MM.1S (cell line): ENCODE measurements around the gene FARP1.

Source experiments
- DNase-seq: peaks from one replicate; pipeline ENCODE4 v3.0.0-alpha.2; 2015
- H2AFZ ChIP-seq: fragments of 300-600 bp; sonication (generic); 2 replicates; pipeline ENCODE4 v1.6.0; 2016; ENCODE audit warnings: antibody characterized with exemption, low read length
- H3F3A ChIP-seq: fragments of 300-600 bp; sonication (generic); 2 replicates; pipeline ENCODE4 v1.6.1; 2016; ENCODE audit warnings: mild to moderate bottlenecking, antibody characterized with exemption, low read length, moderate library complexity, mixed read lengths; ENCODE audit not compliant: insufficient read depth
- H3K27ac ChIP-seq: fragments of 300-600 bp; sonication (generic); 2 replicates; pipeline ENCODE4 v1.5.1; 2016; ENCODE audit warnings: mild to moderate bottlenecking, low read length
- H3K27me3 ChIP-seq: fragments of 300-600 bp; sonication (generic); replicated peaks from 2 replicates; pipeline ENCODE4 v1.6.0; 2016; ENCODE audit warnings: low read length; ENCODE audit not compliant: insufficient read depth
- H3K36me3 ChIP-seq: fragments of 300-600 bp; sonication (generic); replicated peaks from 2 replicates; pipeline ENCODE4 v1.6.1; 2016; ENCODE audit warnings: mild to moderate bottlenecking, low read length, mixed read lengths; ENCODE audit not compliant: insufficient read depth
- H3K4me1 ChIP-seq: fragments of 300-600 bp; sonication (generic); 2 replicates; pipeline ENCODE4 v1.6.1; 2016; ENCODE audit warnings: low read length, mixed read lengths
- H3K4me2 ChIP-seq: fragments of 300-600 bp; sonication (generic); 2 replicates; pipeline ENCODE4 v1.6.0; 2016; ENCODE audit warnings: low read depth, low read length
- H3K4me3 ChIP-seq: fragments of 300-600 bp; sonication (generic); 2 replicates; pipeline ENCODE4 v1.5.1; 2016; ENCODE audit warnings: low read length, mixed read lengths
- H3K79me2 ChIP-seq: fragments of 300-600 bp; sonication (generic); 2 replicates; pipeline ENCODE4 v1.6.1; 2016; ENCODE audit warnings: mixed run types, low read length, mixed read lengths
- H3K9ac ChIP-seq: fragments of 300-600 bp; sonication (generic); 2 replicates; pipeline ENCODE4 v1.6.1; 2016; ENCODE audit warnings: low read length, mixed read lengths
- H3K9me2 ChIP-seq: fragments of 300-600 bp; sonication (generic); replicated peaks from 2 replicates; pipeline ENCODE4 v1.6.1; 2016; ENCODE audit warnings: mild to moderate bottlenecking, low read length, mixed read lengths; ENCODE audit not compliant: insufficient read depth
- H3K9me3 ChIP-seq: fragments of 300-600 bp; sonication (generic); replicated peaks from 2 replicates; pipeline ENCODE4 v1.6.1; 2016; ENCODE audit warnings: mild to moderate bottlenecking, low read length, mixed read lengths; ENCODE audit not compliant: insufficient read depth
- H4K20me1 ChIP-seq: fragments of 300-600 bp; sonication (generic); 2 replicates; pipeline ENCODE4 v1.6.1; 2016; ENCODE audit warnings: mild to moderate bottlenecking, low read length, moderate library complexity, mixed read lengths; ENCODE audit not compliant: insufficient read depth
- CTCF ChIP-seq: fragments of 300-600 bp; sonication (generic); IDR thresholded peaks from 2 replicates; pipeline ENCODE4 v1.5.1; 2016; ENCODE audit warnings: antibody characterized with exemption, low read length, mixed read lengths
- EZH2 ChIP-seq: fragments of 300-600 bp; sonication (generic); optimal IDR thresholded peaks from 2 replicates; pipeline ENCODE3; 2017; ENCODE audit warnings: low read depth, mild to moderate bottlenecking, antibody characterized with exemption, low read length, mixed read lengths
- EZH2phosphoT487 ChIP-seq: fragments of 300-600 bp; sonication (generic); IDR thresholded peaks from 2 replicates; pipeline ENCODE4 v1.6.1; 2018; ENCODE audit warnings: antibody characterized with exemption, low read length

FARP1 gene

GRCh38 chr13:98385606-98386005 is 242.7 kb downstream of the FARP1 start:
- no peaks in the 10 kb centered on the region for H3K27me3 ChIP-seq
- H3K79me2 ChIP-seq: no peaks in the 10 kb centered on the region
- H3K4me3 ChIP-seq: no peak overlapping the region
- no peaks in the 10 kb centered on the region for H3K4me1 ChIP-seq
- no peak overlapping the region for H3K4me2 ChIP-seq
- no peaks in the 10 kb centered on the region for H3F3A ChIP-seq
- DNase-seq: no peak
- no peaks in the 10 kb centered on the region for H4K20me1 ChIP-seq
- no peak overlapping the region for H3K9ac ChIP-seq
- H3K36me3 ChIP-seq: no peaks in the 10 kb centered on the region
- H3K27ac ChIP-seq: no peak overlapping the region
- no peak for TF ChIP-seq EZH2phosphoT487
- no peak for TF ChIP-seq CTCF
- TF ChIP-seq EZH2: no peak
- no peaks in the 10 kb centered on the region for H3K9me3 ChIP-seq
- H2AFZ ChIP-seq: no peak overlapping the region
- no peaks in the 10 kb centered on the region for H3K9me2 ChIP-seq

GRCh38 chr13:98386637-98387036 is 243.7 kb downstream of the FARP1 start:
- no peaks in the 10 kb centered on the region for H3K9me2 ChIP-seq
- no peaks in the 10 kb centered on the region for H3F3A ChIP-seq
- DNase-seq: no peak
- TF ChIP-seq EZH2 (no peak), EZH2phosphoT487 (no peak), CTCF (no peak)
- H3K36me3 ChIP-seq: no peaks in the 10 kb centered on the region
- no peaks in the 10 kb centered on the region for H3K4me1 ChIP-seq
- H4K20me1 ChIP-seq: no peaks in the 10 kb centered on the region
- H3K9me3 ChIP-seq: no peaks in the 10 kb centered on the region
- H3K27me3 ChIP-seq: no peaks in the 10 kb centered on the region
- H3K27ac ChIP-seq: no peak overlapping the region
- no peak overlapping the region for H2AFZ ChIP-seq
- H3K4me3 ChIP-seq: no peak overlapping the region
- H3K79me2 ChIP-seq: no peaks in the 10 kb centered on the region
- no peak overlapping the region for H3K4me2 ChIP-seq
- no peak overlapping the region for H3K9ac ChIP-seq

- Histone ChIP-seq H4K20me1 (no peaks in the 10 kb centered on the region), H3K36me3 (no peaks in the 10 kb centered on the region), H3K9me3 (no peaks in the 10 kb centered on the region), H3K9me2 (no peaks in the 10 kb centered on the region), H3K27me3 (no peaks in the 10 kb centered on the region), H3F3A (no peaks in the 10 kb centered on the region), H3K79me2 (no peaks in the 10 kb centered on the region), H3K27ac (no peak overlapping the region), H2AFZ (no peak overlapping the region), H3K4me3 (no peak overlapping the region), H3K4me1 (no peaks in the 10 kb centered on the region), H3K4me2 (no peak overlapping the region), H3K9ac (no peak overlapping the region)
- TF ChIP-seq EZH2 (no peak), EZH2phosphoT487 (no peak), CTCF (no peak)
- DNase-seq: no peak
These were observed 246.4 kb downstream of the FARP1 start for GRCh38 chr13:98389319-98389718.
